Raji (cell line): ENCODE results near the gene ITIH1.

Experiments used
- POLR2A ChIP-seq: IDR thresholded peaks from 2 replicates; pipeline ENCODE4 v1.6.1; 2011; ENCODE audit warnings: low read depth, low read length, control low read depth; ENCODE audit not compliant: insufficient read depth

The ITIH1 gene

GRCh38 chr3:52836986-52837385, 59.6 kb downstream of the ITIH1 start:
- TF ChIP-seq POLR2A, result no peak

- TF ChIP-seq POLR2A, result no peak
Observed at GRCh38 chr3:52838561-52839267, 61.3 kb downstream of the ITIH1 start.

GRCh38 chr3:52839268-52839575, 61.8 kb downstream of the ITIH1 start:
- TF ChIP-seq POLR2A, result no peak

GRCh38 chr3:52839892-52840545, 62.6 kb downstream of the ITIH1 start:
- no peak for TF ChIP-seq POLR2A

GRCh38 chr3:52841211-52841980, 64.0 kb downstream of the ITIH1 start:
- TF ChIP-seq POLR2A, result no peak
